Parietal lobe (tissue), 2 donors: ENCODE measurements around the gene TFB2M. TPM values are rescaled to one million over a fixed set of nuclear protein-coding genes. Genes with fewer than 3 reads are reported as not detected.

Experiments
- small RNA-seq: library from RNA; depleted of rRNA; stranded (forward); fragments of <200 nt; gene quantifications from one replicate; pipeline ENCODE3, GENCODE V24; 2014; ENCODE audit warnings: low replicate concordance
- total RNA-seq: library from RNA; depleted of rRNA; stranded (reverse); fragments of >200 nt; gene quantifications from one replicate; pipeline ENCODE4 v1.2.3, GENCODE V29; 2014

TFB2M gene, protein sequence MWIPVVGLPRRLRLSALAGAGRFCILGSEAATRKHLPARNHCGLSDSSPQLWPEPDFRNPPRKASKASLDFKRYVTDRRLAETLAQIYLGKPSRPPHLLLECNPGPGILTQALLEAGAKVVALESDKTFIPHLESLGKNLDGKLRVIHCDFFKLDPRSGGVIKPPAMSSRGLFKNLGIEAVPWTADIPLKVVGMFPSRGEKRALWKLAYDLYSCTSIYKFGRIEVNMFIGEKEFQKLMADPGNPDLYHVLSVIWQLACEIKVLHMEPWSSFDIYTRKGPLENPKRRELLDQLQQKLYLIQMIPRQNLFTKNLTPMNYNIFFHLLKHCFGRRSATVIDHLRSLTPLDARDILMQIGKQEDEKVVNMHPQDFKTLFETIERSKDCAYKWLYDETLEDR
- 10.6 TPM for total RNA-seq

DNA sequence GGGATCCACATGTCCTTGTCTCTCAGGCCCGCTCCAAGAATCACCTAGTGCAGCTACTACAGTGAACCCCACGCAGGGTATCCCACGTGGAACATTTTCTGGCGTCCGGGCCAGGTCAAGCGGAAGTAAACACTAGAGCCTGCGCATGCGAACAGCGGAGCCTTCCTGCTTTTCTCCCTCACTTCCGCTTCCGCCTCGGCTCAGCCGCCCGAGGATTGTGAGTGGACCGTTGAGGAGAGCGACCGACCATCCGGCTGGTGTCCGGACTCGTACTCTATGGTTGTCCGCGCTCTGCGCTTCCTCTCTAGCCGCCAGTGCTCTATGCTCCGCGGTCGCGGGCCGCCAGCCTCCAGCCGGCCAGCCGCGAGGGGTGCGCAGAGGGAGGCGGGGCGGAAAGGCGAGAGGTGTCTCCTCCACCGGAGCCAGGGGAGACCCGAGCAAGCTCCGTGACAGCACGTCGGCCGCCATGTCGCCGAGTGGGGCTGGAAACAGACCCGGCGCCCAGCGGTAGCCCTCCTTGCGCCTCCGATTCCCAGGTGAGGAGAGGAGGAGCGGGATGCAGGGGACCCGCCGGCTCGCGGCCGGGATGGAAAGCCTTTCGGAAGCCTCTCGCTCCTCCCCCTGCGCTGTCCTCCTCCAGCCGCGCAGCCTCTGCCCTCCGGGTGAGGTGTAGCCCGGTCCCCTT lies at the start of gene TFB2M, which contains the start of gene CNST:
TFB2M (minus strand) TSS at position 134 of the 685 bp plus-strand sequence; CDS start at position 11, 123 bp downstream.
CNST (plus strand) TSS at position 329 of the 685 bp plus-strand sequence. CDS start 25,107 bp downstream, outside the sequence.

DNA sequence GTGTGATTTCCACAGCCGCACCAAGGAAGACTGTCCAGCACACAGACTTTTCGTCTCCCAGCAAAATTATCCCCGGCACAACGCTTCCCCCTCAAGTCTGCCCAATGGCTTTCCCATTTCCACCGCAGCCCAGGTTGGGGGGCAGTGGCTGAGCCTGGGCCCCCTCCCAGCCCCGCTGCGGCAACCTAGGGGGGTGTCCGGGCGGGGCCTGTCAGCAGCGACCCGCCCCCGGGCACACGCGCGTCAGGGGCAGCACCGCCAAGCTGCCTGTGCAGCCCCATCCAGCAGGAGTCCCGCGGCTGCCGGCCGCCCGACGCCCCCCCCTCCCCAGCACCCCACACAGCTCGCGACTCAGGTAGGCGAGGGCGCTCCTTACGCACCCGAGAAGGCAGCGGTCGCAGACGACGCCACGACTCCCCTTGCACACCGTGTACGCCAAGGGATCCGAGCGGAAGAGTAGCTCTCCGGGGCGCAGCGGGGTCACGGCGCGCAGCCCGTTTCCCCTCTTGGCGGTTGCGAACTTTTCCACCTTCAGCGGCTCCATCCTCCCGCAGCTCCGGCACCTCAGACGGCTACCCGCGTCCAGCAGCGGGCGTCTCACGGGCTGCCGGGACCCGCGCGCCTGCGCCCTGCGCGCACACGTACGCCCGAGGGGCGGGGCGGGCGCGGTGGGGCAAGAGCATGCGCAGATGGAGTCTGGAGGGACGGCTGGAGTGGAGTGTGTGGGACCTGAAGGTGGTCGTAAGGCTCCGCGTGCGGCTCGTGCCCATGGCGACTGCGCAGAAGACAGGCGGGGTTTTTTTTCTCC lies 59.2 kb downstream of the TFB2M start, which contains the start of gene SMYD3:
SMYD3 (minus strand) TSS at position 606 of the 808 bp plus-strand sequence.

Small RNA genes within 50 kb of the gene (small RNA-seq; reads per million reads assigned to genes)
- gene AL356583.2: not detected

Other genes starting within 250 kb of the TFB2M start
- gene SMYD3, start 59.0 kb downstream of the TFB2M start, total RNA-seq: 45.4 TPM
- gene CNST, start 195 bp upstream of the TFB2M start, total RNA-seq: 34.7 TPM
- 54.5 TPM for gene SCCPDH, start 158.1 kb upstream of the TFB2M start, total RNA-seq